GM18498 (cell line): ENCODE measurements around the gene RBM8A.
A peak's percentile ranks its signal among the peaks of the same experiment; 100 is the strongest.

Experiments
- ATAC-seq: cut with Tn5 transposase; IDR thresholded peaks from one replicate; pipeline ENCODE4 v1.9.1; 2021; ENCODE audit warnings: mild to moderate bottlenecking, moderate library complexity; ENCODE audit not compliant: unreplicated experiment

Gene RBM8A

DNA sequence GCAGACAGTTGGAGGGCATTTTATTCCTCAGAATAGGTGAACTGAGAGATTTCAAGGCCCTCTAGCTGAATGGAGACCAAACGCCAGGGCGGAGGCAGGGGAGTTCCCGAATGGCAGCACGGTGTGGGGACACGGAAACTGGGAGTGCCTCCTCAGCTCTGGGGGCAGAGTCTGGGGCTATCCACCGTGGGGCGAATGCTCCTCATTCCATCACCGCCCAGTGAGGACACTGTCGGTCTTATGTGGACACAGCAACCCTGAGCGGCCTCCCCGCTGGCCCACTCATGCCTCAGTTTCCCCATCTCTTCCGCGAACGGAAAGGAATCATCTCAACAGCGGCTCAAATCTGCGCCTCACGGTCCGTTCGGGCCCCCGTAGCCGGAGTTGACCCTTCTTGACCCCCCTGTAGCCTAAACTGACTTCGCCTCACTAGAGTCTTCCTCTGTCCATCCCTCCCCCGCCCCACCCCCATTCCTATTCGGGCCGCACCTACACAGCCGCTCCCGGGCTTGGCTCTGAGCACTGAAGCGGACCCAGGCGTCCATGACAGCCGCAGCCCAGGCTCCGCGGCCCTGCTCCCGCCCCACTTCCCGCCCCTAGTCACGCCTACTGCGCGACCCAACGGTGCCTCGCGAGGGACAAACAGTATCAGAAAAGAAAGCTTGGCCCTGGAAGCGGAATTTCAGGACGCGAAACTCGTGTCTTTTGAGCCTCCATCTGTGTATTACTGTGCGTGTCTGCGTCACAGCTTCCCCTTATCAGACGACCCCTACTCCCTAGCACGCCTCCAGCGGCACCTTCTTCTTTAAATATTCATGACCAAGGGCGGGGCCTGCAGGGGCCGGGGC is 8.9 kb downstream of the RBM8A start, which contains the start of gene PEX11B:
Gene PEX11B, minus strand, starts transcription at position 574 of the 848 bp plus-strand sequence. Its CDS starts 29 bp downstream, at position 545.
- peak; percentile 87 for ATAC-seq

DNA sequence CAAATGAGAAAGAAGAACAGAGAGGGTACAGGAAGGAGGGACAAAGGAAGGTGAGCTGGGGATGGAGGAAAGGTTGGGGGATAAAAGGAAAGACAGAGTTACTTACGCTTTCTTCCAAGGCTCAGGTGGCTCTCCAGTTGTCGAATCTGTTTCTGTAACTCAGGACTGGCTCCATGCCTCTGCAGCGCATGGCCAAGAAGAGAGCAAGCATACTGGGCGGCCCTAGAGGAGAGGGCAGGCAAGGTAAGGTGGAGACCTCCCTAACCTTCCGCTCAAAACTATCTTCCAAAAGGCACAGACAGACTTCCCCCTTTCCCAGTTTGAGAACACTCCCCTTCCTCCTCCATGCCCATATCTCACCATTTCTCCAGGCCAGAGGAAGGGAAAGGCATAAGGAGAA is 9.7 kb downstream of the RBM8A start:
- ATAC-seq: no peak

DNA sequence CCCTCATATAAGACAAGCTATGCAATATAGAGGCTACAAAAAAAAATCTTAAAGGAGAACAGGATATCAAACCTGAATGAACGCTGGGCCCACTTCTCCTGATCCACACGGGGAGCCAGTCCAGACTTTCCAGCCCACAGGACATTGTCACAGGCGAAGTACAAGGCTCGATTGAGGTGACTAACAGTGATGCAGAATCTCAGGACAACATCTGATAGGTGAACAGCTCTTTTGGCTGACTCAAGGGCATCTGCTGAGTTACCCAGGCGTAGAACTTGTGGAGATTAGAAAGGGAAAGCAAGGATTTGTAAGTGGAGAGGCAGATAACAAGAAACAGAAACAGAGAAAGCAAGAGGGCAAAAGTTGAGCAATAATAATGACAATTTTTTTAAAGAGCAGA is 10.5 kb downstream of the RBM8A start:
- ATAC-seq: no peak

DNA sequence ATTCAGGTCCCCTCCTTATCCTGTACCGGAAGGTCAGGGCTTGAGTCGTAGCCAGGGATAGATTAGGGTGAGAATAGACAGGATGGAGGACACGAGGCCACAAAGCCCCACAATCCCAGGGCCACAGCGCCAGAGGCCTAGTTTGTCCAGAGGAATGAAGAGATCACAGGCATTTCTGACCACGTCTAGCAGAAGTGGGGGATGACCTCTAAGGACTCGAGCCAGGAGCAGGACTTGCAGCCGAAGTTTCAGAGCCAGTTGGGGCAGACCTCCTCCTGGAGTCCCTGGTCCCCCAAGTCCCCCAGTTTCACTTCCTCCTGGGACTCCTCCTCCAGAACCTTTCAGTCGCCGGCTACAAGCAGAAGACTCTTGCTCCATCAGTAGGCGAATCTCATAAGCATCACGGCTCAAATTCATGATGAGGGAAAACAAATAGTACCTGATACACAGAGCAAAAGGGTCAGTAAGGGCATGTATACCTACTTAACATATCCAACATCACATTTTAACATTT is 15.1 kb downstream of the RBM8A start:
- ATAC-seq: no peak

DNA sequence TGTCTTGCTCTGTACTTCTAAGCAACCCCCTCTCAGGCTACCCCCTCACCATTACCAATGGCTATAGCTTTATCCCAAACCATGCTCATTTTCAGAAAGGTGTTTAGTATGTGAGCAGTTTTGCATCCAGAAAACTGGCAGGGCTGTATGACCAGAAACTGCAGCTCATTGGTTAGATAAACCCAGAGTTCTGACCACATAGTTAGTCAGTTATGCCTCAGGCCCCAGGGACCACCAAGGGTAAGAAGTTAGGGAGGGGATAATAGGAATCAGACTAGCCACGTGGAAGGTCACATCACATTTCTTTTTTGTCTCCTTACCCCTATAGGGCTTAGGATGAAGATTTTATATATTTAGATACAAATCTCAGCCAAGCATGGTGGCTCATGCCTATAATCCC is 18.6 kb downstream of the RBM8A start:
- no peak for ATAC-seq

DNA sequence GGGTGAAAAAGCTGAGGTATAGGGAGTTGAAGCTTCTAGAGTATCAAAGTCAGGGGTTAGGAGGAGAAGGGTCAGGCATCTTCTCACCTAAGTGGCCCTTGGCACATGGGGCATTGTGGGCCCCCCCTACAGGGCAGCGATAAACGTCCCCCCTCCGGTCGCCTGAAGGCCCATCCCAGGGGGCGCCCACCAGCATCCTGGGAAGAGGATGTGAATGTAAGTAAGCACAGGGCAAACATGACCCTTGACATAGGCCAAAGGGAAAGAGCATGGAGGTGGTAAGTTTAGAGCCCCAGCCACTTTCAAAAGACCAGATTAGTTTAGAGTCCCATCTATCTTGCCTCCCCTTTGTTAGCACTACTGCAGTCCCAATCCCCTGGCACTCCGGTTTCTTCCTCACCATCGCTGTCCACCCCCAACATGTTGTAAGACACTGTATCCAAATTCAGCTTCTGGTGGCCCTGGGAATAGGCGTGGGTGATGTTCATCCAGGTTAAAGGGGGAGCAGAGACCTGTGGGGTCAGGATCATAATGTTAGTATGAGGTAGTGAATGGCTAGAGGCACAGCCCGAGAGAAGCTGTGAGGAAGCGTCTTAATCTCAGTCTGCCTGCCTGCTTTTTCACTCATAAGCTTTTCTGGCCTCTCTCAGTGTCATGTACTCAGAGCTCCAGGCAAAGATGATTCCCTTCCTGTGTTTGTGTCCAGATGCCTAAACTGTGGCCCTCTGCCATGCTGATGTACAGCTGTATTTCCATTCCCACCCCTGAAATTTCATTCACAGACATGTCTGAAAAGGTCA is 20.1 kb downstream of the RBM8A start:
- ATAC-seq: no peak

DNA sequence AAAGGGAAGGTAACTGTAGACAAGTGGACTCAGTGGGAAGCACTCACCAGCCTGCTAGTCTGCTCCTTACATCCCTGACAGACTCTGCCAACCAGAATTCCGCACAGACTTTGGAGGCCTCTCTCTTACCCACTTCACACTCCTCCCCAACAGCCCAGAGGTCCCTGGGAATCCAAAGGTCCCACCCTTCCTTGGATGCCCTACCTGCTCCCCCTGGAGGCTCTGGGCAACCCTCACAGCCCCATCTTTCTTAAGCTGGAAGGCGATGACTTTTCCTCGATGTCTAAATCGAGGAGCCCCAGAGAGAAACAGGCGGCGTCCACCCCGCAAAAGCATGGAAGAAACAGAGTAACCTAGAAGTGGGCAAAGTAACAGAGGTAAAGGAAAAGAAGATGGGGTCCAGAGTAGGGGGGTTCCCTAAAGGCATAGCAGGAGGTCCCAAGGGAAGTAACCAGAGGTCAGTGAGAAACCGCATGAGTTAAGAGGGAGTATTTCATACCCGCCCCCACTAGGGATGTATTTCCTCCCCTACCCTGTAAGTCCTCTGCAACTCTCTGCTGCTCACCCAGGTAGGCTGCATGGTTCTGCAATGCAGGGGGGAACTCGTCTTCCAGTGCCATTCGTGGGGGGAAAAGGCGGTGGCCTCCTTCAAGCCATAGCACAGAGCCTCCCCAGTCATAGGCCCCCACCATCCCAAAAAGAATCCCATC is 25.8 kb downstream of the RBM8A start:
- no peak for ATAC-seq

DNA sequence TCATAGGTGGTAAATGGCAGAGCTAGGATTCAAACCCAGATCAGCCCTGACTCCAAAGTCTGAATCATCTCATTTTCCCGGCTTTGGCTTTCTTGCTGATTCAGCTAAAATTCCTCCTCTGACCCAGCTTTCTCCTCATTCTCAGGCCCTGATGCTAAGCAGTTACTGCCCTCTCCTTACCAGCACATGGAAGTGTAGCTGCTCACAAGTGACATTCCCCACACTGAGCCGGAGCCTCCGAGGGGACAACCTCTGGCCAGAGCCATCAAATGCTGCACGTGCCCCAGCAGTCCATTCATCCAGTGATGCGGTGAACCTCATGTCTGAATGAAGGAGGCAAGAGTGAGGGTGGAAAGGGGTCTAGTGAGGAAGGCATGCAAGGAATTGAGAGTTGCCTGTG is 28.5 kb downstream of the RBM8A start:
- no peak for ATAC-seq

DNA sequence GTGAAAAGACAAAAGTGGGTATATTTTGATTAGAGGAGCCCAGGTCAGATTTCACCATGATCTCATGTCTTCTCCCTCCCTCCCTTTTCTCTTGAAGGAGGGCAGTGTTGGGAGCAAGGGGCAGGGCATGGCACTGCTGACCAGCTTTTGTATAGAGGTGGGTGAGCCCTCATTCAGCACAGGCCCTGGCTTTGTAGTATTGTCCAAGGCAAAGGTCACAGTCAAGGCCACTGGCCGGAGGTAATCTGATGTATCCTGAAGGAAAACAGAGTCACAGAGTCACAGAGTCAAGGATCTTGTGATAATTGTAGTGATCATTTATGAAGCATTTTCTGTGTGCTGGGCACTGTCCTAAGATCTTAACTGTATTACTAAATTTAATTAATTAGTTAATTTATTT is 29.3 kb downstream of the RBM8A start:
- no peak for ATAC-seq

DNA sequence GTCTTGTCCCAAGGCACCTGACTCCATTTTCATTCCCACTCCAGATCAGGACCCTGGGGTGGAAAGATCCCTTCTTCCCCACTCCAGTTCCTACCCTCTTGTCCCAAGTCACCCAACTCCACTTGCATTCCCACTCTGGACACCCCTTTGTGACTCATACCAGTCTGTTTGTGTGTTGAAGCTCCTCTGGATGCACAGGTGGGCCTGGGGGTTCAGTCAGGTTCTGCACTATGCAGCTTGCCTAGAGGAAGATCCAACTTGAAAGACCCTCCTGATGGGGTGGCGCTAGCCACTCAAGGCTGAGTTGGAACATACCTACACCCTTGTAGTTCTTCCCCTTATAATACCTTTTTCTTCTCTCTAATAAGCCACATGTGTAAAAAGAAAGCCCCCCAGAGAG is 31.8 kb downstream of the RBM8A start:
- ATAC-seq: no peak

DNA sequence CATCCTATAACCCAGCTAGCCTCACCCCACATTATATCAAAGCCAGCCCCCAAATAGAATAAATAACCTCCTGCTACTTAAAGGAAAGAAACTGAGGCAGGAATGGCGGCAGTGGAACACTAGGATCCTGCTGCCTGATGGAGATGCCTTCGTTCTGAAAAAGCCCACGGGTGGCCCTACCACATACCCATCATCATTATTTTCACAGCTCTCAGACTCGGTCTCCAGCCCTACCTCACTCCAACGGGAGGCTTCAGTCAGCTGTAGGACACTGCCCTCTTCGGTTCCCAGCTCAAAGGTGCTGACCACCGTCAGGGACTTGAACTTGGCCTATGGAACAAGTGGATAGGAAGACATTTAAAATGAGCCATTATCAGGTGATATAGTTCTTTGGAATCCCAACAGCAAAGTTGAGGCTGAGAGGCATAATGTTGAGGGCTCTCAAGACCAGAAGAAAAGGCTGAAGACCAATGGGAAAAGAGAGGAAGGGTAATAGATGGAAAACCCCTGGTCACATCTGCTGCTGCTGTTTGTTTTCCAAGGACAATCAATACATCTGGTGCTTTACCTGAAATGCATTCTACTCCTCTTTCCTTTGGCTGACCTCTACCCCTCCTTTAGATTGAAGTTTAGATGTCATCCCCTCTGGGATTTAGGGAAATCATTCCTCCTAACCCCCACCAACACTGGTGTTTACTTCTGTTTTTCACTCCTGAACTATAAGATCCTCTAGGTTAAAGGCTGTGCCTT is 33.8 kb downstream of the RBM8A start:
- no peak for ATAC-seq

DNA sequence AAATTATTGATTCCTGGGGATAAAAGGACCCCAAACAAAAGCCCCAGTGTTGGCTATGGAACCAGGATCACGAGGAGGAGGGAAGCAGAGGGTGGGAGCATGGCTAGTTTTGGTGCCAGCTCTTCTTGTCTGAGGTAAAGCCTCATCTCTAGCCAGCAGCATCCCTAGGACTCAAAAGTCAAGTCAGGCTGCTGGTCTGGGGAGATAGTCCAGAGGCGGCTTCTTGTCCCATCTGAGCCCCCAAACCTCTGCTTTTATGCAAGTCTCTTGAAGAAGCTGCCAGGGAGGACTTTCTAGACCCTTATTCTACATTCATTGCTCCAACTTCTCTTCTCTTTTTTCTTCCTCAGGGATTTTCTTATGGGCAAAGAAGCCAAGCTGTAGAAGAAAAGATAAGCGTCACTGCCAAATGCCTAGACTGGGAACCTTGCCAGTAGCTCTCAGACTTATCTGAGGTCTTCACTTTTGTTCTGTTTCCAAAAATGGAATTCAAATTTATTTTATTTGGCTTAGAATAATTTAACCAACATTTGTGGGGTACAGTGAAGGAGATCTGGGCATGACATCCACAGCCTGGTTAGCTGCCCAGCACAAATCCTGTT is 34.7 kb downstream of the RBM8A start:
- no peak for ATAC-seq

DNA sequence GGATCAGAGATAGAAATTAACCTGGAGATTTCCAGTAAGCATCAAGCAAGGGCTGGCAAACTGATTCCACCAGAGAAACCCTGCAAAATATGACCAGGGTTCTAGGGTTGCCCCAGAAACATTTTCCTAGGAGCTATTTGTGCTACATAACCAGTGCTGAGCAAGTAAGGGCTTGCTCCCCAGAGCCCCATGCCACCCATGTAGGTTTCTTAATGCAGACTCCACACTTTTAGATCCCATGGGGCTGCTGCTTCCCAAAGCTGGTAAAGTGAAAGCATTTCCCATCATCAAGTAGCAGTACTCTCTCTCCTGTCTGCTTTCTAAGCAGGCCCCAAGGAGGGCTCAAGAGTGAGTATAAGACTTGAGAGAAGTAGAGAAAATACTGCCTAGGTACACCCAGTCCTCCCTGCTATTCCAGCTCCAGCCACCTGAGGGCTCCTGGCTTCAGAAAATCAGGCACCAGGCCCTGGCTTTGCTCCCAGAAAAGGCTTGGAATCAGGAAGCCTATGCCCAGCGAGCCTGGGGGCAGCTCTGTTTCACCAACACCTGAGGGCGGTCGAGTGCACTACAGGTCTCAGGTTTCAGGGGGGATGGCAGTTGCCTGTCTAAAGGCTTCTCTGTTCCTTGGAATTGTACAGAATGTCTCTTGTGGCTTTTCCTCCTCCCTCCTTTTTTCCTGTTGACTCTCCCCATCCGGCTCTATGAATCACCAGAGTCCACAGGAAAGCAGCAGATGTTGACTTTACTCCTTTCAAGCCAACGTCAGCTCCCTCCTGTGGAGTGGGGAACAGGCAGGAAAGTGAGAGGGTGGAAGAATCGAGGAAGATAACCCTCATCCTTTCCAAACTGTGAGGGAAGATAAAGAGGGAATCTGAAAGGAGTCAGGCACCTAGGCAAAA is 35.4 kb downstream of the RBM8A start:
- peak; percentile 69 for ATAC-seq

DNA sequence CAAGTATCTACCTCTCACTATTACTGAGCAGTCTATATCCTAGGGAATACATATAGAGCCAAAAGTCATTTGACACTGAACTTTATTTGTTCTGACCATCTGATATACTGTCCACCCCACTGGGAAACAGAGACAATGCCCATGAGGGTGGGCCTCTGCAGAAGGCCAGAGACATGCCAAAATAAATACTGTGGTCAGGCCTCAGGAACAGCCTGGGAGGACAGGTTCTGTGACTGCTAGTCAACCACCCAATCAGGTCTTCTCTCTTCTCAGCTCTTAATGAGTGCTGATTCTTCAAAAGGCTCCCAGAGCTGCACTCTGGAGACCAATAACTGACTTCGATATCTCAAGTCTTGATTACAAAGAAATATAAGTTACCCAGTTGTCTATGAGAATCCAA is 36.1 kb downstream of the RBM8A start:
- ATAC-seq: no peak

DNA sequence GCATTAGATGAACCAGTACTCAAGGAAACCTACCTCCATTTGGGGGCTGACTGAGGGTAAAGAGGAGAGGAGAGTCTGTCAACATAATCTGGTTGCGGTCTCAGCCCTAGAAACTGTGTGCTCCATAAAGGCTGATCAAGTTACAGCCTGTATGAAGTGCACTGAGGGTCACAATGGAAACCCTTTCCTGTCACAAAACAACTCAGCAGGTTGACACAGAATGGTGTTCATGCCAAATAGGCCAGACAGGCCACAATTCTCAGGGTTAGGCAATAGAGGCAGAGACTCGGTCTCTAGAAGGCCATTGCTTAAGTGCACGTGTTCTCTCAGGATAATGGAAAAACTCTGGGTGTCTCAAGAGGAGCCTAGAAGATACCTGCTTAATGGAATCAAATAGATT is 37.6 kb downstream of the RBM8A start:
- ATAC-seq: no peak

DNA sequence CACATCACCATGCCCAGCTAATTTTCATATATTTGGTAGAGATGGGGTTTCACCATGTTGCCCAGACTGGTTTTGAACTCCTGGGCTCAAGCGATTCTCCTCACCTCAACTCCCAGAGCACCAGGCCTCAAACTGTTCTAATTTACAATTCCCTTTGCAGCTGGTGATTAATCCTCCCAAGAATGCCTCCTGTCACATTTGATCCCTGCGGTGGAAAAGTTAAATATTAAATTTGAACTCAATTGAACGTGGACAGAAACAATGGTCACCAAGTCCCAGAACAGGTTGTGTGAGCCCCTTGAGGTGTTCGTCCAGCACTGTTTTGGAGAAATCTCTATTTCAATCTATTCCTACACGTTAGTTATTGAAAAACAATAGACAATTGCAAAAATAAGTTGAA is 39.7 kb downstream of the RBM8A start:
- no peak for ATAC-seq

DNA sequence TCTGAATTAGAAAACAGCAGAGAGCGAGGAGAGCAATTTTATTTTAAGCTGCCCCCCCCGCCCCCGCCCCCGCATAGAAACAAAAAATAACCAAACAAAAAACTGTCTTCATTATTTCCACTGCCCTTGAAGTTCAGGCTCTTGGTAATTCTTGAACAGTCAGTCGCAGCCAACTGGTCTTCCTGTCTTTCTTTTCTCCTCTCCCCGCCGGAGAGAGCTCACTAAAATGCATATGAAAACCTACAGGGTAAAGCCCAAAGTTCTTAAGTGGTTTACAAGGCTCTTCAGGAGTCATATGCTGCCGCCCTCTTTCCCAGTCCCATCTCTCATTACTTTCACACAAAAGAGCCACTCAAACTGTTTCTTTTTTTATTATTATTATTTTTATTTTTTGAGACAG is 40.5 kb downstream of the RBM8A start:
- no peak for ATAC-seq

DNA sequence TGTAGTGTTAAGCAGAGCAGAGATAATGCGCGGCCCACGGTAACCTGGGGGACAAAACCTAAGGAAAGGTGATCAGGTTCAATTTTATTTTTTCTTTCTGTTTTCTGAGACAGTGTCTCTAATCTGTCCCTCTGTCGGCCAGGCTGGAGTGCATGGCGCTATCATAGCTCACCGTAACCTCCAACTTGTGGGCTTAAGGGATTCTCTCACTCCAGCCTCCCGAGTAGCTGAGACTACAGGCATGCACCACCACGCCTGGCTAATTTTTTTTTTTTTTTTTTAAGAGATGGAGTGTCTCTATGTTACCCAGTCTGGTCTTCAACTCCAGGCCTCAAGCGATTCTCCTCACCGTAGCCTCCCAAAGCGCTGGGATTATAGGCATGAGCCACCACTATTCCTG is 40.9 kb downstream of the RBM8A start:
- no peak for ATAC-seq

DNA sequence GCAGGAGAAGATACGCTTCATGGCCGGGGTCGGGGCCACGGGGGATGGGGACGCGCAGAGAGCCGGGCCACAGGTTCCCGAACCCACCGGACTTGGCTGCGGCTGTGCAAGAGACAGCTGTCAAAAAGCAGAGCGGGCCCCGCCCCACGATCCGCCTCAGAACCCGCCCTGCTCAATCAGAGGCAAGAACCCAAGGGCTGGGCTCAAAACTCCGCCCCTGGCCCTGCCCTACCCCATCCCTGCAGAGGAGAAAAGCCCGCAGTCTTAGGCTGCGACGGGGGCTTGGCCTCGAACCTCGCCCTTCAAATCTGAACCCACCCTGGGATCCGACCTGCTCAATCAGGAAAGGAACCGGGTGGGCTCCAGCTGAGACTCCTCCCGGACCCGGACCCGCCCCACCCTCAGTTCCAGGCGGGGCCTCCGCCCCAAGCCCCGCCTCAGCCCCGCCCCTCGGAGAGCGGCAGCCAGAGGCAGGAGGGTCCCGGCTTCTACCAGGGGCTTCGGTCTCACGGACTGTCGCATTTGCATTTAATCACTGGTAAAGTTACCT is 41.5 kb downstream of the RBM8A start, which contains the start of gene ANKRD35:
Gene ANKRD35, minus strand, starts transcription at position 129 of the 550 bp plus-strand sequence. Its CDS starts 108 bp downstream, at position 21.
- ATAC-seq: peak; percentile 99
